ENCODE data around the gene CDKAL1. TPM values are rescaled to one million over a fixed set of nuclear protein-coding genes. Genes with fewer than 3 reads are reported as not detected.

Gene CDKAL1
- total and polyA plus RNA-seq, 4 donors = 2.0 to 12.9 (median 6.7) TPM

- no peaks in the 10 kb centered on the region for H3K9me3 ChIP-seq (ENCODE audit: control insufficient read depth in 4 of 4, low read length in 3 of 4)
- no peaks in the 10 kb centered on the region for H3K27me3 ChIP-seq (ENCODE audit: control insufficient read depth in 4 of 4, insufficient read depth in 4 of 4, low read length in 3 of 4)
- no peak overlapping the region for H3K27ac ChIP-seq (ENCODE audit: low read depth in 1 of 2, low read length in 2 of 2)
- no peak for DNase-seq (ENCODE audit: low spot score)
- no peak overlapping the region for H3K9ac ChIP-seq (ENCODE audit: low read depth in 1 of 2, low read length in 2 of 2)
- H3K4me1 ChIP-seq (ENCODE audit: control insufficient read depth in 4 of 4, insufficient read depth in 4 of 4, low read length in 3 of 4) = no peaks in the 10 kb centered on the region
- no peak overlapping the region for H3K4me3 ChIP-seq (ENCODE audit: low read depth in 1 of 3, low read length in 3 of 3)
- no peaks in the 10 kb centered on the region for H3K36me3 ChIP-seq (ENCODE audit: control insufficient read depth in 4 of 4, insufficient read depth in 3 of 4, low read depth in 1 of 4, low read length in 3 of 4)
- no peak for TF ChIP-seq TAF1 (conservative IDR thresholded peaks at IDR 0.05)
- TF ChIP-seq SP1 (IDR thresholded peaks at IDR 0.05) = no peak
- no peak for TF ChIP-seq YY1 (IDR thresholded peaks at IDR 0.05)
- no peak for TF ChIP-seq EGR1 (IDR thresholded peaks at IDR 0.05; ENCODE audit: low read depth in 2 of 2)
- no peak for TF ChIP-seq REST (IDR thresholded peaks at IDR 0.05)
- no peak for TF ChIP-seq FOXA2 (IDR thresholded peaks at IDR 0.05)
- no peak for TF ChIP-seq MAX (IDR thresholded peaks at IDR 0.05)
- no peak for TF ChIP-seq HNF4A (conservative IDR thresholded peaks at IDR 0.05)
- no peak for TF ChIP-seq NR2F2 (IDR thresholded peaks at IDR 0.05)
- TF ChIP-seq JUND (IDR thresholded peaks at IDR 0.05) = no peak
- no peak for TF ChIP-seq RAD21 (IDR thresholded peaks at IDR 0.05)
- no peak for TF ChIP-seq CTCF (IDR thresholded peaks at IDR 0.05; ENCODE audit: low read depth, low read length, missing input control)
- TF ChIP-seq RXRA (IDR thresholded peaks at IDR 0.05) = no peak
- TF ChIP-seq FOXA1 (IDR thresholded peaks at IDR 0.05) = no peak
- no peak for TF ChIP-seq ATF3 (IDR thresholded peaks at IDR 0.05)
- TF ChIP-seq GABPA (IDR thresholded peaks at IDR 0.05 in 1 of 2, conservative IDR thresholded peaks at IDR 0.05 in 1 of 2) = no peak
- no peak for TF ChIP-seq ZBTB33 (IDR thresholded peaks at IDR 0.05)
- no peak for TF ChIP-seq HNF4G (IDR thresholded peaks at IDR 0.05)
- 88% methylated on average over 8 of the region's 8 CpGs for WGBS
These were observed 299.7 kb downstream of the CDKAL1 start for GRCh38 chr6:20833881-20834515.

All from liver (tissue), 9 donors.